ENCODE data around the gene THAP2.

The THAP2 gene

DNA sequence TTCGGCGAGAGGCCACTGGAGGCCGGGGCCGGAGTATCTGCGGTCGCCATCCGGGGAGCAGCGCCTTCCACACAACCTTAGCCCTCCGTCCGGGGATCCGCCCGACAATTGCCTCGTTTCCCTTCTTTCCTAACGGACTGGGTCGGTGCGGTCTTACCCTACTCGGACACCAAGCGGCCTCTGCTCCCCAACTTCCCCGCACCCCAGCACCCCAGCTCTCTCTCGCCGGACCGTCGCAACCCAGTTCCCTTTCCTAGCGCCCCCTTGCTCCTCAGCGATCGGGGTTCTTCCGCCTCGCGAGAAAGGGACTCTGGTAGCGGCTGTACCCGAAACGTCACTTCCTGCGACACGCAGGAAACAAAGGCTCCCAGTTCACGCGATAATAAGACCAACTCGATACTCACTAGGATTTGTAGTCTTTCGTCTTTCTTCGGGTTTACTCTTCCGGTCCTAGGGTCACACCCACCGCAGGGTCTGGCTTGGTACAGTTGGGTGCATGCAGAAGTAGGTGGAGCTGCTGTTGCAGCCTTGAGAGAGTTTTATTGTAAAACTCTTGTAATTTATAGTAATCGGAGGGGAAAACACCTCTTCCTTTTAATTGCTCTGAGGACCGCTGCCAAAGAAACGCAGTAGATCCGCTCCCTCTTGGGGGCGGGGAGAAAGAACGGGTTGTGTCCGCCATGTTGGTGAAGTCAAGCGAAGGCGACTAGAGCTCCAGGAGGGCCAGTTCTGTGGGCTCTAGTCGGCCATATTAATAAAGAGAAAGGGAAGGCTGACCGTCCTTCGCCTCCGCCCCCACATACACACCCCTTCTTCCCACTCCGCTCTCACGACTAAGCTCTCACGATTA is at the start of gene THAP2, which contains the start of gene ZFC3H1:
Gene THAP2 (plus strand): TSS at position 741 of the 850 bp plus-strand sequence. CDS start 209 bp downstream, outside the sequence.
Gene ZFC3H1 (minus strand): TSS at position 288 of the 850 bp plus-strand sequence. CDS start 238 bp downstream, at position 50.
- TF ChIP-seq, protein P1, sequence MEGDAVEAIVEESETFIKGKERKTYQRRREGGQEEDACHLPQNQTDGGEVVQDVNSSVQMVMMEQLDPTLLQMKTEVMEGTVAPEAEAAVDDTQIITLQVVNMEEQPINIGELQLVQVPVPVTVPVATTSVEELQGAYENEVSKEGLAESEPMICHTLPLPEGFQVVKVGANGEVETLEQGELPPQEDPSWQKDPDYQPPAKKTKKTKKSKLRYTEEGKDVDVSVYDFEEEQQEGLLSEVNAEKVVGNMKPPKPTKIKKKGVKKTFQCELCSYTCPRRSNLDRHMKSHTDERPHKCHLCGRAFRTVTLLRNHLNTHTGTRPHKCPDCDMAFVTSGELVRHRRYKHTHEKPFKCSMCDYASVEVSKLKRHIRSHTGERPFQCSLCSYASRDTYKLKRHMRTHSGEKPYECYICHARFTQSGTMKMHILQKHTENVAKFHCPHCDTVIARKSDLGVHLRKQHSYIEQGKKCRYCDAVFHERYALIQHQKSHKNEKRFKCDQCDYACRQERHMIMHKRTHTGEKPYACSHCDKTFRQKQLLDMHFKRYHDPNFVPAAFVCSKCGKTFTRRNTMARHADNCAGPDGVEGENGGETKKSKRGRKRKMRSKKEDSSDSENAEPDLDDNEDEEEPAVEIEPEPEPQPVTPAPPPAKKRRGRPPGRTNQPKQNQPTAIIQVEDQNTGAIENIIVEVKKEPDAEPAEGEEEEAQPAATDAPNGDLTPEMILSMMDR (IDR thresholded peaks at IDR 0.05; ENCODE audit: insufficient read depth, low read depth, low read length, missing control alignments): peak; percentile 37
- peak; percentile 99 for DNase-seq (ENCODE audit: low read depth)
- H3K4me3 ChIP-seq (ENCODE audit: low read length): peak within 1 kb of the TSS; percentile 87

DNA sequence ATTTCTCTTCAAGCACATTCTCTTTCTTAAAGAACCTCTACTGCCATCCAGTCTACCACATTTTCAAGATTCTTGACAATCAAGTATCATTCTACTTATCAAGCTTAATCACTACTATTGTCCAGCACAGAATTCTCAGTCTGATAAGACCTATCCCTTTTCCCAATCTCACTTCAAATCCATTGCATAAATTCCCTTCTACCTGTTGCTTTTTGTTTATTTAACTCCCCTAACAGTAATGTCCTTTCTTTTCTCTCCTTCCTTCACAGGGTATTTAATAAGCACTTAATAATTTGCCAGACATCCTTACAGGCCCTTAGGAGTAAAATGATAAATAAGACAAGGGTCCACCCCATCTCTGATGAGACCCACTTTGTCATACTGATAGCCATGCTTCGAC is 42.2 kb upstream of the THAP2 start:
- TF ChIP-seq, protein P1 (IDR thresholded peaks at IDR 0.05; ENCODE audit: insufficient read depth, low read depth, low read length, missing control alignments): no peak
- no peak for DNase-seq (ENCODE audit: low read depth)
- H3K4me3 ChIP-seq (ENCODE audit: low read length): no peak overlapping the region

DNA sequence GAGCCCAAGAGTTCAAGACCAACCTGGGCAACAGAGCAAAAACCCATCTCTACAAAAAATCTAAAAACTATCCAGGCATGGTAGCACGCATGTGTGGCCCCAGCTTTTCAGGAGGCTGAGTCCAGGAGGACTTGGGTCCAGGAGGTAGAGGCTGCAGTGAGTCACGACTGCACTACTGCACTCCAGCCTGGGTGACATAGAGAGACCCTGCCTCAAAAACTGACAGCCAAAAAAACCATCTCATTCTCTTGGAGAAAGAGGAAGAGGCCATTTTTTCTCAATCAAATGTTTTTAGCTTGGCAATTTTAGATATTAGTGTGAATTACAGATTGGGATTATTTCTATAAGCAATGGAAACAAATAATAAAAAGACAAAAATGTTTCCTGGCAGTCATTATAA is 38.6 kb upstream of the THAP2 start:
- TF ChIP-seq, protein P1 (IDR thresholded peaks at IDR 0.05; ENCODE audit: insufficient read depth, low read depth, low read length, missing control alignments): no peak
- no peak for DNase-seq (ENCODE audit: low read depth)
- no peak overlapping the region for H3K4me3 ChIP-seq (ENCODE audit: low read length)

DNA sequence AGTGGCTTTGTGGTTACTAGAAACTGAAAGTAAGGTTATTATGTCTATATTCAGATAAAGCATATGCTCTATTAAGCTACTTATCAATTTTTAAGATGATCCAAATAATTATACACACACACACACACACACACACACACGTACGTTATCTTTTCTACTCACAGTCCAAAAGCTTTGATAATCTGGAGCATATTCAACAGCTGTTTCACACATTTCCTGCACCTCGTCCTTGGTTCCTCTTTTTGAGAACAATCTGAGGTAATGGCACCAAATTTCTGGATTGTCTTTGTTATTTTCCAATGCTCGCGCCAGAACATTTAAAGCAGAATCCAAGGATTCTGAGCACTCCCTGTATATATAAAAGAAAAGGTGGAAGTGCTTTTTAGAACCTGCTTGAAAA is 38.0 kb upstream of the THAP2 start:
- no peak overlapping the region for H3K4me3 ChIP-seq (ENCODE audit: low read length)
- TF ChIP-seq, protein P1 (IDR thresholded peaks at IDR 0.05; ENCODE audit: insufficient read depth, low read depth, low read length, missing control alignments): no peak
- DNase-seq (ENCODE audit: low read depth): no peak

DNA sequence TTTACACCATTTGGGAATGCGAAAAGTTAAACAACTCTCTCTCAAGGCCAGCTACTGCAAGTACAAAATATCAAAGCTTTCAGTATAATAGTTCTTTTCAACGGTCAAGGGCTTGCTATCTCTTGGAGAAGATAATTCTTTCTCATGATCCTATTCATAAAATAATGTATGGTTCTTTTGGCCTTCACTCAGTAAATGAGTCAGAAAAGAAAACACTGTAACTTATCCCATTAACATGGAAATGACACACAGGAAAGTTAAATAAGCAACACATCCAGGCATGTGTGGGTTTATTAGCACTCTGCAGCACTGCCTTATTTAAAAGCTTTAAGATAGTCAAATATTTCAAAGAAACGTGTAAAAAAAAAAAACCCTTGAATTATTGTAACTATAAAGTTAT is 37.3 kb upstream of the THAP2 start:
- no peak overlapping the region for H3K4me3 ChIP-seq (ENCODE audit: low read length)
- DNase-seq (ENCODE audit: low read depth): peak; percentile 48
- TF ChIP-seq, protein P1 (IDR thresholded peaks at IDR 0.05; ENCODE audit: insufficient read depth, low read depth, low read length, missing control alignments): no peak

DNA sequence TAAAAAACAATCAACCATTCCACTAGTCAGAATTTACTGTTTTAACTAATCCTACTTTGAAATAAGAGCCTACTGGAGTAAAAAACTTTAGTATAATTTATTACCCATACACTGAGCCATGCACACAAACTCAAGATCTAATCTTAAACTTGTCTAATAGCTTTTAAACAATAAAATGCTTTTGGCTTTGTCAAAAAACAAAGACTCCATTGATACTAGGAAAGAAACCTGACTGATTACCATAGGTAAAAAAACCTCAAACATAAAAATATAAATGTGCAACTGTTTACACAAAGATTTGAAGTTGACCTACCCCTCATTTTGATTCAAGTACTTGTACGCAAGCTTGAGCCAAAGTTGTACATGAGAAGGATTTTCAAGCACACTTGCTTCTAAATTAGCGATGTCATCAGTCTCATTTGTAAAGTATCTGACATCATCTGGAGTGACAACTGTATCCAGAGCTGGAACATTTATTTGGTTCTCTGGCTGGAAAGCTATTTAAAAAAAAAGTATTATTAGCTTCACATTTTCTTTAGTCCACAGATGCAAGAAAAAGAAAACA is 36.6 kb upstream of the THAP2 start:
- DNase-seq (ENCODE audit: low read depth): no peak
- H3K4me3 ChIP-seq (ENCODE audit: low read length): no peak overlapping the region
- TF ChIP-seq, protein P1 (IDR thresholded peaks at IDR 0.05; ENCODE audit: insufficient read depth, low read depth, low read length, missing control alignments): no peak
